GM12878 (cell line): ENCODE data around the gene LIPA. TPM values are rescaled to one million over a fixed set of nuclear protein-coding genes. Genes with fewer than 3 reads are reported as not detected.

Source experiments
- ATAC-seq: fragments of 200-7000 bp; cut with Tn5 transposase; 3 replicates; pipeline ENCODE4 v1.9.1; 2020; ENCODE audit warnings: mild to moderate bottlenecking, moderate library complexity
- BruUV-seq: library from RNA; stranded (reverse); fragments of 400-500 nt; replicated peaks from 2 replicates; lab custom pipeline; 2021; lab: Mats Ljungman, UMichigan
- CTCF ChIA-PET: fragments of 300-600 bp; sonication (Branson Sonifier 250); formaldehyde crosslinking; extraction: SDS; loops from one replicate; lab custom pipeline; 2021; ENCODE audit warnings: inconsistent platforms; lab: Yijun Ruan, JAX
- POLR2A ChIA-PET: fragments of 350-600 bp; formaldehyde crosslinking; extraction: SDS; loops from one replicate; lab custom pipeline; 2021; ENCODE audit warnings: inconsistent platforms; lab: Charles Lee
- RAD21 ChIA-PET: fragments of 300-600 bp; sonication (Branson Sonifier 250); formaldehyde crosslinking; loops from one replicate; lab custom pipeline; 2023; ENCODE audit warnings: antibody characterized with exemption; ENCODE audit not compliant: unreplicated experiment; lab: Charles Lee
- SMC1A ChIA-PET: fragments of 300-600 bp; sonication (Branson Sonifier 250); formaldehyde crosslinking; loops from one replicate; lab custom pipeline; 2023; ENCODE audit not compliant: unreplicated experiment, uncharacterized antibody; lab: Charles Lee
- DNase-seq: peaks from one replicate; pipeline ENCODE4 v3.0.0-alpha.2; 2011; ENCODE audit warnings: low read depth, low spot score
- FAIRE-seq: peaks from 3 replicates; lab custom pipeline; 2011; peaks lifted over from hg19 to GRCh38; lab: Jason Lieb, UNC
- H2AFZ ChIP-seq: 2 replicates; pipeline ENCODE4 v1.6.0; 2011; ENCODE audit warnings: low read depth, low read length, control low read depth; ENCODE audit not compliant: control insufficient read depth
- H3K27ac ChIP-seq: 2 replicates; pipeline ENCODE4 v1.5.1; 2011; ENCODE audit warnings: control low read depth; ENCODE audit not compliant: control insufficient read depth, insufficient read depth
- H3K27me3 ChIP-seq, 2 experiments: replicated peaks in 1 of 2; 2 replicates each; pipeline versions ENCODE4 v1.6.0 to v1.6.1; 2011; ENCODE audit warnings: low read length in 1 of 2; ENCODE audit not compliant: control insufficient read depth in 2 of 2, insufficient read depth in 2 of 2
- H3K36me3 ChIP-seq, 2 experiments: 2 replicates each; pipeline ENCODE4 v1.5.1; 2011; ENCODE audit warnings: low read length in 1 of 2; ENCODE audit not compliant: control insufficient read depth in 2 of 2, insufficient read depth in 2 of 2
- H3K4me1 ChIP-seq: 2 replicates; pipeline ENCODE4 v1.6.1; 2011; ENCODE audit warnings: mild to moderate bottlenecking, low read length, moderate library complexity, mixed read lengths; ENCODE audit not compliant: control insufficient read depth, insufficient read depth
- H3K4me2 ChIP-seq: 2 replicates; pipeline ENCODE4 v1.6.0; 2011; ENCODE audit warnings: control low read depth; ENCODE audit not compliant: control insufficient read depth, insufficient read depth
- H3K4me3 ChIP-seq: fragments of 200-600 bp; sonication (generic); 2 replicates; pipeline ENCODE4 v1.5.1; 2016
- H3K79me2 ChIP-seq: 2 replicates; pipeline ENCODE4 v1.6.0; 2011; ENCODE audit warnings: low read length; ENCODE audit not compliant: control insufficient read depth, insufficient read depth
- H3K9ac ChIP-seq: 2 replicates; pipeline ENCODE4 v1.8.0; 2011; ENCODE audit warnings: low read length, control low read depth, mixed read lengths; ENCODE audit not compliant: control insufficient read depth, insufficient read depth
- H3K9me3 ChIP-seq: replicated peaks from 3 replicates; pipeline ENCODE4 v1.5.1; 2011; ENCODE audit warnings: mild to moderate bottlenecking, low read length; ENCODE audit not compliant: control insufficient read depth, insufficient read depth
- H4K20me1 ChIP-seq: 2 replicates; pipeline ENCODE4 v1.6.0; 2011; ENCODE audit not compliant: control insufficient read depth, insufficient read depth
- ATF3 ChIP-seq: IDR thresholded peaks from 2 replicates; pipeline ENCODE4 v1.6.1; 2011; ENCODE audit warnings: low read depth, mild to moderate bottlenecking, low read length, moderate library complexity, borderline replicate concordance; ENCODE audit errors: extremely low read depth
- BCLAF1 ChIP-seq: fragments of 450-650 bp; IDR thresholded peaks from 2 replicates; pipeline ENCODE4 v1.6.1; 2017; ENCODE audit warnings: antibody characterized with exemption, mild to moderate bottlenecking, moderate library complexity
- CREM ChIP-seq: IDR thresholded peaks from 2 replicates; pipeline ENCODE4 v1.6.1; 2014; ENCODE audit warnings: antibody characterized with exemption, low read depth
- HCFC1 ChIP-seq: fragments of 150-350 bp; IDR thresholded peaks from 2 replicates; pipeline ENCODE4 v1.6.1; 2014; ENCODE audit warnings: low read length
- IKZF2 ChIP-seq, 2 experiments: fragments of 450-650 bp; IDR thresholded peaks; 2 replicates each; pipeline ENCODE4 v1.6.1; 2017; ENCODE audit warnings: mild to moderate bottlenecking in 2 of 2, moderate library complexity in 2 of 2
- KLF5 ChIP-seq: fragments of 450-650 bp; IDR thresholded peaks from 2 replicates; pipeline ENCODE4 v1.6.1; 2014; ENCODE audit warnings: mild to moderate bottlenecking; ENCODE audit not compliant: partially characterized antibody
- NR2C2 ChIP-seq: IDR thresholded peaks from 2 replicates; pipeline ENCODE4 v1.6.1; 2011; ENCODE audit warnings: borderline replicate concordance, low read depth; ENCODE audit not compliant: control insufficient read depth, insufficient read length
- PAX8 ChIP-seq: fragments of 450-650 bp; IDR thresholded peaks from 2 replicates; pipeline ENCODE4 v1.6.1; 2017; ENCODE audit warnings: mild to moderate bottlenecking, moderate library complexity
- RELA ChIP-seq: fragments of 450-650 bp; IDR thresholded peaks from 2 replicates; pipeline ENCODE4 v1.8.0; 2014; ENCODE audit warnings: borderline replicate concordance; ENCODE audit not compliant: partially characterized antibody
- SMAD5 ChIP-seq: IDR thresholded peaks from 2 replicates; pipeline ENCODE4 v1.6.1; 2016; ENCODE audit warnings: antibody characterized with exemption, low read depth
- SREBF2 ChIP-seq: IDR thresholded peaks from 2 replicates; pipeline ENCODE4 v1.6.1; 2012; ENCODE audit warnings: mild to moderate bottlenecking, low read length
- ZNF274 ChIP-seq: IDR thresholded peaks from one replicate; pipeline ENCODE4 v1.8.0; 2011; ENCODE audit not compliant: insufficient read length, insufficient read depth
- WGBS: methylation state at CpG from one replicate; pipeline ENCODE4 v1.1.6; 2016; ENCODE audit warnings: low lambda C conversion rate; ENCODE audit not compliant: insufficient replicate concordance, insufficient coverage; ENCODE audit errors: missing lambda C conversion rate; 5-methylcytosine and 5-hydroxymethylcytosine counted together
- in situ Hi-C: fragments of 300-500 bp; cut with MboI; formaldehyde crosslinking; loops from 9 replicates; pipeline ENCODE4 v1.14.3; 2018; ENCODE audit warnings: mixed read lengths
- intact Hi-C: fragments of 100-400 bp; cut with micrococcal nuclease; formaldehyde crosslinking; loops from one replicate; pipeline ENCODE4 v1.14.2; 2022; ENCODE audit not compliant: unreplicated experiment
- polyA plus RNA-seq, 11 experiments: library from polyadenylated mRNA; depleted of rRNA in 4 of 11; unstranded in 6 of 11; stranded (reverse) in 5 of 11; fragments of >200 nt; fragmentation: Nextera tagmentation in 4 of 11; fragmentation: Illumina TruSeq in 1 of 11; extraction: Ambion mirVana in 4 of 11; extraction: Trizol in 1 of 11; gene quantifications; 1 replicate in 1 of 11; 2 replicates in 10 of 11; pipeline versions ENCODE4 v1.2.1 to v1.2.3, GENCODE V29; 2011 to 2016; ENCODE audit warnings: inconsistent platforms in 2 of 11, missing spikeins in 2 of 11, low read depth in 1 of 11
- total RNA-seq, 4 experiments: library from RNA; depleted of rRNA in 3 of 4; stranded (reverse); fragments of >200 nt in 3 of 4; fragmentation: Illumina TruSeq in 1 of 4; extraction: Trizol in 1 of 4; gene quantifications; 2 replicates each; pipeline versions ENCODE4 v1.2.1 to v1.2.3, GENCODE V29; 2013 to 2021
- TF ChIP-seq, protein P1 (sequence below): fragments of 450-650 bp; IDR thresholded peaks from 2 replicates; pipeline ENCODE4 v1.6.1; 2016; ENCODE audit warnings: mild to moderate bottlenecking
- TF ChIP-seq, protein P2 (sequence below): fragments of 450-650 bp; IDR thresholded peaks from 2 replicates; pipeline ENCODE4 v1.6.1; 2016; ENCODE audit warnings: mild to moderate bottlenecking, moderate library complexity, borderline replicate concordance

The LIPA gene
- total and polyA plus RNA-seq, 10 of the 15 experiments (the other 5 are each of a cell fraction or from before 2014, with no cell fraction given) = 31.1 to 50.3 (median 39.5) TPM

GRCh38 chr10:89235073-89235798 lies 16.3 kb downstream of the LIPA start (continued):
- TF ChIP-seq KLF5 = no peak
- TF ChIP-seq SREBF2 = no peak
- no peak for TF ChIP-seq CREM
- TF ChIP-seq PAX8 = no peak
- no peak for TF ChIP-seq NR2C2
- TF ChIP-seq ZNF274 = no peak
- TF ChIP-seq, protein P1, sequence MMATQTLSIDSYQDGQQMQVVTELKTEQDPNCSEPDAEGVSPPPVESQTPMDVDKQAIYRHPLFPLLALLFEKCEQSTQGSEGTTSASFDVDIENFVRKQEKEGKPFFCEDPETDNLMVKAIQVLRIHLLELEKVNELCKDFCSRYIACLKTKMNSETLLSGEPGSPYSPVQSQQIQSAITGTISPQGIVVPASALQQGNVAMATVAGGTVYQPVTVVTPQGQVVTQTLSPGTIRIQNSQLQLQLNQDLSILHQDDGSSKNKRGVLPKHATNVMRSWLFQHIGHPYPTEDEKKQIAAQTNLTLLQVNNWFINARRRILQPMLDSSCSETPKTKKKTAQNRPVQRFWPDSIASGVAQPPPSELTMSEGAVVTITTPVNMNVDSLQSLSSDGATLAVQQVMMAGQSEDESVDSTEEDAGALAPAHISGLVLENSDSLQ = no peak
- TF ChIP-seq IKZF2 (IDR thresholded peaks at IDR 0.05) = no peak
- TF ChIP-seq, all 136 proteins: peak for 0

DNA sequence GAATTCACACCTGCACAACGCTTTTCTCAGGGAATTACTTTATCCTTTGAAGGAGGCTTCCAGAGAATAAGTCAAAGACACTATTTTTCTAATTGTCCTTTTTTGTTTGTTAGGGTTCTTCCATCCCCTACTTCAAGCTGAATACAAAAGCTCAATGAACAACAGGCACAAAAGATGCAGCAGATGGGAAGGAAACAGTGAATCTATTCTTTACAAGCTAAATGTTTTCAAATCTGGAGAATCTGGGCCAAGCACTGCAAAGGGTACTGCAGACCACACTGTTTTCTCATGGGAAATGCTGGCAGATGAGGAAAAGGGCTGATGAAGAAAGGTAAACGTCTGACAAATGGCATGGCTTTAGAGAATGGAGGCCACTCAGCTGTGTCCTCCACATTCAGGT lies 18.5 kb downstream of the LIPA start:
- H3K36me3 ChIP-seq = no peaks in the 10 kb centered on the region; a peak in 2 of 4 replicates
- no peak for FAIRE-seq
- intact Hi-C loops = no loop called here
- H4K20me1 ChIP-seq = no peaks in the 10 kb centered on the region
- CTCF ChIA-PET = interaction anchor here (1.0 to 2.1 kb wide), 5 partner anchors 10 to 219 kb away, joined by 3 to 12 read pairs (median 4); no protein-coding TSS in a partner anchor
- DNase-seq = no peak
- POLR2A ChIA-PET = no interaction called here
- no peak overlapping the region for H3K4me3 ChIP-seq
- 50% methylated on average over 2 of the region's 2 CpGs for WGBS
- no peak overlapping the region for H3K9ac ChIP-seq
- no TSS peak for BruUV-seq
- no peaks in the 10 kb centered on the region for H3K4me1 ChIP-seq
- H3K79me2 ChIP-seq = no peaks in the 10 kb centered on the region
- H3K27me3 ChIP-seq = no peaks in the 10 kb centered on the region
- no peaks in the 10 kb centered on the region for H3K9me3 ChIP-seq
- H2AFZ ChIP-seq = no peak overlapping the region
- H3K4me2 ChIP-seq = no peak overlapping the region
- in situ Hi-C loops = no loop called here
- no peak overlapping the region for H3K27ac ChIP-seq
- no peak for ATAC-seq
- RAD21 ChIA-PET = interaction anchor here (0.7 to 1.1 kb wide), 2 partner anchors 8 to 16 kb away, joined by 3 read pairs; no protein-coding TSS in a partner anchor
- SMC1A ChIA-PET = no interaction called here
- TF ChIP-seq RELA (no peak), BCLAF1 (no peak), ATF3 (no peak), HCFC1 (no peak), SMAD5 (no peak)
- TF ChIP-seq, protein P2, sequence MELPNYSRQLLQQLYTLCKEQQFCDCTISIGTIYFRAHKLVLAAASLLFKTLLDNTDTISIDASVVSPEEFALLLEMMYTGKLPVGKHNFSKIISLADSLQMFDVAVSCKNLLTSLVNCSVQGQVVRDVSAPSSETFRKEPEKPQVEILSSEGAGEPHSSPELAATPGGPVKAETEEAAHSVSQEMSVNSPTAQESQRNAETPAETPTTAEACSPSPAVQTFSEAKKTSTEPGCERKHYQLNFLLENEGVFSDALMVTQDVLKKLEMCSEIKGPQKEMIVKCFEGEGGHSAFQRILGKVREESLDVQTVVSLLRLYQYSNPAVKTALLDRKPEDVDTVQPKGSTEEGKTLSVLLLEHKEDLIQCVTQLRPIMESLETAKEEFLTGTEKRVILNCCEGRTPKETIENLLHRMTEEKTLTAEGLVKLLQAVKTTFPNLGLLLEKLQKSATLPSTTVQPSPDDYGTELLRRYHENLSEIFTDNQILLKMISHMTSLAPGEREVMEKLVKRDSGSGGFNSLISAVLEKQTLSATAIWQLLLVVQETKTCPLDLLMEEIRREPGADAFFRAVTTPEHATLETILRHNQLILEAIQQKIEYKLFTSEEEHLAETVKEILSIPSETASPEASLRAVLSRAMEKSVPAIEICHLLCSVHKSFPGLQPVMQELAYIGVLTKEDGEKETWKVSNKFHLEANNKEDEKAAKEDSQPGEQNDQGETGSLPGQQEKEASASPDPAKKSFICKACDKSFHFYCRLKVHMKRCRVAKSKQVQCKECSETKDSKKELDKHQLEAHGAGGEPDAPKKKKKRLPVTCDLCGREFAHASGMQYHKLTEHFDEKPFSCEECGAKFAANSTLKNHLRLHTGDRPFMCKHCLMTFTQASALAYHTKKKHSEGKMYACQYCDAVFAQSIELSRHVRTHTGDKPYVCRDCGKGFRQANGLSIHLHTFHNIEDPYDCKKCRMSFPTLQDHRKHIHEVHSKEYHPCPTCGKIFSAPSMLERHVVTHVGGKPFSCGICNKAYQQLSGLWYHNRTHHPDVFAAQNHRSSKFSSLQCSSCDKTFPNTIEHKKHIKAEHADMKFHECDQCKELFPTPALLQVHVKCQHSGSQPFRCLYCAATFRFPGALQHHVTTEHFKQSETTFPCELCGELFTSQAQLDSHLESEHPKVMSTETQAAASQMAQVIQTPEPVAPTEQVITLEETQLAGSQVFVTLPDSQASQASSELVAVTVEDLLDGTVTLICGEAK = no peak
